Right lobe of liver (tissue), 6 donors: ENCODE data around the gene ODF2. TPM values are rescaled to one million over a fixed set of nuclear protein-coding genes. Genes with fewer than 3 reads are reported as not detected.

Source experiments
- ATAC-seq, 4 donors: fragments of 200-7000 bp; cut with Tn5 transposase; one replicate each; pipeline ENCODE4 v1.9.1; 2020; ENCODE audit warnings: mild to moderate bottlenecking in 4 of 4, moderate library complexity in 4 of 4
- DNase-seq, 3 donors: peaks; one replicate each; pipeline ENCODE4 v3.0.0-alpha.2; 2020
- H3K27ac ChIP-seq, 3 donors: fragments of 200-600 bp; one replicate each; pipeline ENCODE4 v1.8.0; 2022
- H3K27me3 ChIP-seq, 2 donors: fragments of 200-600 bp; one replicate each; pipeline ENCODE4 v1.8.0; 2022
- H3K36me3 ChIP-seq, 4 donors: fragments of 200-600 bp; sonication (generic) in 1 of 4; one replicate each; pipeline versions ENCODE4 v1.5.1 to v1.8.0; 2017 to 2022; ENCODE audit warnings: control low read depth in 1 of 4
- H3K4me1 ChIP-seq, 4 donors: fragments of 200-600 bp; sonication (generic) in 1 of 4; one replicate each; pipeline versions ENCODE4 v1.5.1 to v1.8.0; 2017 to 2022; ENCODE audit warnings: control low read depth in 1 of 4
- H3K4me3 ChIP-seq, 3 donors: fragments of 200-600 bp; one replicate each; pipeline ENCODE4 v1.8.0; 2022
- H3K9me3 ChIP-seq, 4 donors: fragments of 200-600 bp; sonication (generic) in 1 of 4; one replicate each; pipeline versions ENCODE4 v1.5.1 to v1.8.0; 2017 to 2022; ENCODE audit warnings: control low read depth in 1 of 4
- CTCF ChIP-seq, 4 donors: fragments of 200-600 bp in 3 of 4; fragments of 450-650 bp in 1 of 4; IDR thresholded peaks; one replicate each; pipeline versions ENCODE4 v1.5.1 to v1.8.0; 2016 to 2022; ENCODE audit warnings: antibody characterized with exemption in 4 of 4, mild to moderate bottlenecking in 2 of 4
- POLR2A ChIP-seq: fragments of 450-650 bp; IDR thresholded peaks from one replicate; pipeline ENCODE4 v1.6.1; 2017; ENCODE audit warnings: antibody characterized with exemption, mild to moderate bottlenecking
- WGBS: methylation state at CpG from one replicate; pipeline ENCODE4 v1.1.6; 2018; ENCODE audit warnings: low coverage, low lambda C conversion rate; ENCODE audit not compliant: insufficient coverage; ENCODE audit errors: missing lambda C conversion rate; 5-methylcytosine and 5-hydroxymethylcytosine counted together
- intact Hi-C, 2 donors: fragments of 100-400 bp; cut with DNase I; formaldehyde crosslinking; loops; one replicate each; pipeline versions ENCODE4 v1.11.2 to v1.14.1; 2022
- total RNA-seq, 6 experiments: library from RNA; depleted of rRNA in 2 of 6; stranded (reverse); fragments of >200 nt in 2 of 6; fragmentation: NEBNext Ultra II Directional in 3 of 6; extraction: Animal tissue kit (Norgen Biotek cat#: 25700) in 3 of 6; gene quantifications; one replicate each; pipeline versions ENCODE4 v1.1.0 to v1.2.4, GENCODE V29; 2016 to 2023
- donor health status: DM: no; HTN: yes; CAD: no.
- donor health status: DM: no; HTN: no; CAD: no.
- donor health status: DM: no; HTN: no; CAD: no.
- donor health status: DM: no; HTN: yes; CAD: no.
- donor health status: DM: no; HTN: yes; CAD: no.

The ODF2 gene
- total RNA-seq, 6 experiments from 2014 or later, result 5.5 to 17.1 (median 10.8) TPM

- Histone ChIP-seq H3K36me3 (peaks cover 0 to 3% (median 0%) of the 10 kb centered on the region in 4 donors), H3K9me3 (no peaks in the 10 kb centered on the region), H3K4me3 (no peak overlapping the region), H3K4me1 (no peaks in the 10 kb centered on the region), H3K27ac (no peak overlapping the region), H3K27me3 (no peaks in the 10 kb centered on the region)
- TF ChIP-seq CTCF (IDR thresholded peaks at IDR 0.05) (no peak), POLR2A (no peak)
- DNase-seq (no peak), ATAC-seq (no peak)
- 94% methylated on average over 2 of the region's 5 CpGs for WGBS
- intact Hi-C loops, result no loop called here
Observed at GRCh38 chr9:128473104-128473503, 17.3 kb downstream of the ODF2 start.

- Histone ChIP-seq H3K27me3 (no peaks in the 10 kb centered on the region), H3K36me3 (peaks cover 0 to 3% (median 0%) of the 10 kb centered on the region in 4 donors), H3K27ac (no peak overlapping the region), H3K4me3 (no peak overlapping the region), H3K4me1 (no peaks in the 10 kb centered on the region), H3K9me3 (no peaks in the 10 kb centered on the region)
- TF ChIP-seq CTCF (IDR thresholded peaks at IDR 0.05) (no peak), POLR2A (no peak)
- intact Hi-C loops, result no loop called here
- 100% methylated on average over 5 of the region's 7 CpGs for WGBS
- DNase-seq (no peak), ATAC-seq (no peak)
Observed at GRCh38 chr9:128475867-128476266, 20.1 kb downstream of the ODF2 start.

- Histone ChIP-seq H3K27ac (no peak overlapping the region), H3K9me3 (no peaks in the 10 kb centered on the region), H3K27me3 (no peaks in the 10 kb centered on the region), H3K4me1 (no peaks in the 10 kb centered on the region), H3K36me3 (peaks cover 0 to 14% (median 3%) of the 10 kb centered on the region in 4 donors), H3K4me3 (no peak overlapping the region)
- DNase-seq, result no peak
- intact Hi-C loops, result no loop called here
- 100% methylated on average over 1 of the region's 1 CpG for WGBS
- ATAC-seq, result no peak
- no peak for TF ChIP-seq POLR2A
- no peak for TF ChIP-seq CTCF (IDR thresholded peaks at IDR 0.05)
Observed at GRCh38 chr9:128479262-128479661, 23.5 kb downstream of the ODF2 start.

- H3K27me3 ChIP-seq, result no peaks in the 10 kb centered on the region
- H3K4me3 ChIP-seq, result no peak overlapping the region
- ATAC-seq (no peak), DNase-seq (no peak)
- TF ChIP-seq CTCF (IDR thresholded peaks at IDR 0.05), result no peak
- TF ChIP-seq POLR2A, result no peak
- WGBS, result 100% methylated on average over 8 of the region's 10 CpGs
- peaks cover 0 to 14% (median 1%) of the 10 kb centered on the region in 4 donors for H3K36me3 ChIP-seq
- H3K4me1 ChIP-seq, result no peaks in the 10 kb centered on the region
- intact Hi-C loops, result no loop called here
- H3K27ac ChIP-seq, result no peak overlapping the region
- H3K9me3 ChIP-seq, result no peaks in the 10 kb centered on the region
Observed at GRCh38 chr9:128481561-128481960, 25.8 kb downstream of the ODF2 start.

GRCh38 chr9:128482186-128482585, 26.4 kb downstream of the ODF2 start:
- DNase-seq (no peak), ATAC-seq (no peak)
- TF ChIP-seq CTCF (IDR thresholded peaks at IDR 0.05), result no peak
- no peak overlapping the region for H3K4me3 ChIP-seq
- H3K4me1 ChIP-seq, result no peaks in the 10 kb centered on the region
- no peak overlapping the region for H3K27ac ChIP-seq
- no peaks in the 10 kb centered on the region for H3K9me3 ChIP-seq
- peaks cover 0 to 14% (median 1%) of the 10 kb centered on the region in 4 donors for H3K36me3 ChIP-seq
- intact Hi-C loops, result no loop called here
- no peaks in the 10 kb centered on the region for H3K27me3 ChIP-seq
- WGBS, result 97% methylated on average over 7 of the region's 7 CpGs
